Activated CD4-positive, CD25-positive, alpha-beta regulatory T cell treated with anti-CD3 and anti-CD28 coated beads, Interleukin-2, amount 50 U/mL, for 16 hours (primary cell): ENCODE measurements around the gene SNHG17.
"Not testable (repeated sequence)": the region's sequence is repeated elsewhere in the genome, so short reads cannot be mapped to it uniquely, and the experiment has no call there.

Experiments
- DNase-seq: peaks from one replicate; pipeline ENCODE4 v3.0.0-alpha.2; 2020; ENCODE audit warnings: low read depth, low spot score

The SNHG17 gene

DNA sequence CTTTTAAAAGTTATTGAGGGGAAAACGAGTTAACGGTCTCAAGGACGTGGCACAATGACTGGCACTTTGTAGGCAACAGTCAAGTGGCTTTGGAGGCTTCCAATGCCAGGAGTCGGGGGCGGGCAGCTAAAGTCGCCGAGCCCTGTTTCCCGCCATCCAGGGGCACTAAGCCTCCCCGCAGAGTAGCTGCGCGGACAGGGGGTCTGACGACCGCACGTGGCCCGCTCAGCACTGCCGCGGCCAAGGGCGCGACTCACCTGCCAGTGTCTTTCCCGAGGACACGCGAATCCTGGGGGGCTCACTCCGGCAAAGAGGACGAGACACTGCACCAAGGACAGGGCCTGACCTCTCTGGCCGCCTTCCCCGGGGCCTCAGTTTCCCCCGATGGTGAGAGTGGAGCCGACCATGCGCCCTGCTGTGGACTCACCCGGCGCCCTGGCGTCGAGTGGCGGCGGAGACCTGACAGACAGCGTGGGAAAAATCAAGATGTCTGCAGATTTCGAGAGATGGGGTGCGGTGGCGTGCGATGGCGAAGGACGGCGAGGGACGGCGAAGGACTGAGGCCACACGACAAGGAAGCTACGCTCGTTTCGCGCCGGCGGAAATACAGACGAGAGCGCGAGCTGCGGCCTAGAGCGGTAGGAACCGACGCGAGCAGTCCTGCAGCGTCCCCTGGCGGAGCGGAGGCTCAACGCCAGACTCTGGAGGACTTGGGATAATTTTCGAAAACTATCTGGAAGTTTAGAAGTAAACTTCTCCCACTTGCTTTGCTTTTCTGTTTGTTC lies at the start of gene SNHG17:
Gene SNHG17 (minus strand): TSS at position 559 of the 785 bp plus-strand sequence.
- DNase-seq, result peak; percentile 81

- no peak for DNase-seq
These were observed 44.5 kb upstream of the SNHG17 start for GRCh38 chr20:38479596-38479995.

DNA sequence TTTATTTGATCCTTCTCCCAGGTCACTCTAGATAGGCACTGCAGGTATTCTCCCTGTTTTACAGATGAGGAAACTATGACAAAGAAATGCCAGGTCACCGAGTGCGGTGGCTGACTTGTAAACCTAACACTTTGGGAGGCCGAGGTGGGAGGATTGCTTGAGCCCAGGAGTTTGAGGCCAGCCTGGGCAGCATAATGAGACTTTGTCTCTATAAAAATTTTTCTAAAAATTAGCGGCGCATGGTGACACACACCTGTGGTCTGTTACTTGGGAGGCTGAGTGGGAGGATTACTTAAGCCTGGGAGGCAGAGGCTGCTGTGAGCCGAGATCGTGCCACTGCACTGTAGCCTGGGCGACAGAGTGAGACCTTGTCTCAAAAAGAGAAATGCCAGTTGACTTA lies 42.6 kb upstream of the SNHG17 start:
- DNase-seq, result no peak

DNA sequence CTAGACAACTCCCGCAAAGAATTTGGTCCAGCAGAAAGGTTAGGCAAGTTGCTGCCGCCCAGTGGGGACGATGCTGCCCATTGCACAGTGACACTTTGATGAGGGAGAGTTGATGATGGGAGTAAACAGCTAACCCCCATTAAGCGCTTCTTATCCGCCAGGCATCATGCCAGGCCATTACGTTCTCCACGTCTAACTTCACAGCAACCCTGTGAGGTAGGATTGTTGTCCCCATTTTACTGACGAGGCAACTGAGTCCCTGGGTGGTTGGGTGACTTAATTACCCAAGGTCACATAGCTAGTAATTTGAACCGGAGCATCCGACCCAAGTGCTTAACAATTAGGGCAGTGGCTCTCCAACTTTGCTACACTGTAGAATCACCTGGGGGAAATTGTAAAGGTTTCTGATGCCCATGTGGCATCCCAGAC lies 38.3 kb upstream of the SNHG17 start:
- no peak for DNase-seq

- DNase-seq, result peak; percentile 96
These were observed 37.6 kb upstream of the SNHG17 start, which contains the start of gene RALGAPB for GRCh38 chr20:38472513-38473366. Gene RALGAPB (plus strand): TSS chr20:38472843. CDS start chr20:38488433, 15,590 bp downstream.

- DNase-seq, result no peak
These were observed 36.9 kb upstream of the SNHG17 start for GRCh38 chr20:38471987-38472512.

DNA sequence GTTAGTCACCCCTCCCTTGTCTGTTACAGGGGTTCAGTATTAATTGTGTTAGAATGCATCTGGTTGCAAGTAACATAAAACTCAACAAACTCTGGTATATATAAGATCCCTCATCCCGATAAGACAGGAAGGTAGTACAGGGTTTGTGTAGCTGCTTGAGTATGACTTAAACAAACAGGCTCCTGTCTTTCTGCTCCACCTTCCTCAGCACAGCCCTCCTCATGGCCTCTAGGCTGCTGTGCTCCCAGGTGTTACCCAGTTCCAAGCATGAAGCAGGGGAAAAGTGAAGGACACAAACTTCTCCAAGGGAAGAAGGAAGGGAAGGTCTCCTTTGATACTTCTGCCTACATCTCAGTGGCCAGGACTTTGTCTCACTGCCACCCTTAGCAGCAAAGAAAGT lies 36.1 kb upstream of the SNHG17 start:
- no peak for DNase-seq

DNA sequence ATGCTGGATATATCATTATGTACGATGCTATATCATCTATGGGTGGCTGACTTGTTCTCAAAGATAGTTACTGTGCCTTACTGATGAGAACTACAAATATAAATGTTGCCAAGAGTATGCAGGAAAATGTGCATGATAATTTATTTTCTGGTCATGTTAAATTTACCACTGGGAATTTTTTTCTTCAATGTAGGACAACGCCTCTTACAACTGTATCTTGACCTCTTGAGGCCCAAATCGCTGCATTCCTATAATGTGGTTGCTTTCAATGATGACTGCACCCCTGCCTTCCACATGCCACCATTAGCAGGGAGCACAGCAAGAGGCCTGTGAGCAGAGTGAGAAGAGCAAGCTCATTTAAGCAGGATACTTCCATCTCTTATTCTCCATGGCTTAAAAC lies 31.9 kb upstream of the SNHG17 start:
- DNase-seq, result no peak

- DNase-seq, result no peak
These were observed 31.0 kb upstream of the SNHG17 start for GRCh38 chr20:38466171-38466570.

GRCh38 chr20:38461569-38461968 lies 26.4 kb upstream of the SNHG17 start:
- not testable (repeated sequence) for DNase-seq

DNA sequence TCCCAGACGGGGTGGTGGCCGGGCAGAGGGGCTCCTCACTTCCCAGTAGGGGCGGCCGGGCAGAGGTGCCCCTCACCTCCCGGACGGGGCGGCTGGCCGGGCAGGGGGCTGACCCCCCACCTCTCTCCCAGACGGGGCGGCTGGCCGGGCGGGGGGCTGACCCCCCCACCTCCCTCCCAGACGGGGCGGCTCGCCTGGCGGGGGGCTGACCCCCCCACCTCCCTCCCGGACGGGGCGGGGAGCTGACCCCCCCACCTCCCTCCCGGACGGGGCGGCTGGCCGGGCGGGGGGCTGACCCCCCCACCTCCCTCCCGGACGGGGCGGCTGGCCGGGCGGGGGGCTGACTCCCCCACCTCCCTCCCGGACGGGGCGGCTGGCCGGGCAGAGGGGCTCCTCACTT lies 26.0 kb upstream of the SNHG17 start:
- DNase-seq, result not testable (repeated sequence)

- DNase-seq, result not testable (repeated sequence)
These were observed 25.5 kb upstream of the SNHG17 start for GRCh38 chr20:38460631-38461030.

DNA sequence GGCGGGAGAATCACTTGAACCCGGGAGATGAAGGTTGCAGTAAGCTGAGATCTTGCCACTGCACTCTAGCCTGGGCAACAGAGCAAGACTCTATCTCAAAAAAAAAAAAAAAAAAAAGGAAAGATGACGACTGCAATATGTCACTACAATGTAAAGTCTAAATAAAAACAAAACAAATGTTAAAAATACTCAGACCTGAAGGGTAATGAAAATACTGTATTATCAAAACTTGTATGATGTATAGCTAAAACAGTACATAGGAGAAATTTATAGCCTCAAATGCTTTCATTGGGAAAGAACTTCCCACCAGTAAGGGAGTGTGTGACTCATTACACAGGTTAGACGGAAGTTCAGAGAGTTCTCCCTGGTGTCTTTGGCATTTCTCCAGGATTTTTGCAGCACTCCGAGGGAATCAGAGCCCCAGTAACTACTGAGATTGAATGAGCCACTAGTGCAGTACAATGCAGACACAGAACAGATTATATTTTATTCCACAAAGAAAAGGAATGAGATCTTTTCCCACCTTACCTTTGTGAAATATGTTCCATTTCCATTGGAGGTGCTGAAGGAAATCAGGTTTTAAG lies 25.0 kb upstream of the SNHG17 start:
- DNase-seq, result no peak

GRCh38 chr20:38458314-38458713 lies 23.2 kb upstream of the SNHG17 start:
- DNase-seq, result no peak

GRCh38 chr20:38454556-38455473 lies 19.7 kb upstream of the SNHG17 start:
- no peak for DNase-seq

DNA sequence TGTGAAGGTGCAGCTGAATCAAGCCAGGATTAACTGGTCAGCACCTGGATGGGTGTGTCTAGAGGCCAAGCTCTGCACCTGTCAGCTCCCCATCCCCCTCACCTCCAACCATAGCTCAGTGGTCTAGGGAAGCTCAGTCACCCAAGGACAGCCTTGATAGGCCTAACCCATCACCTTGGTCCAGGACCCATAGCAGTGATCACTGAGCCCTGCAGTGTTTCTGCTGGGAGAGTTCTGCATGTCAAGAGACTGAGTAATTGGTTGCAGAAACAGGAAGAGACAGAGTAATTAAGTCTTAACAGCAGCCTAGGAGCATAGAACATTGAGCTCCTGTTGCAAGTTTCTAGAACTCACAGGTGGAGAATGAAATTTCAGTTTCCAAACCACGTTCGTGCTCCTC lies 18.8 kb upstream of the SNHG17 start:
- no peak for DNase-seq

DNA sequence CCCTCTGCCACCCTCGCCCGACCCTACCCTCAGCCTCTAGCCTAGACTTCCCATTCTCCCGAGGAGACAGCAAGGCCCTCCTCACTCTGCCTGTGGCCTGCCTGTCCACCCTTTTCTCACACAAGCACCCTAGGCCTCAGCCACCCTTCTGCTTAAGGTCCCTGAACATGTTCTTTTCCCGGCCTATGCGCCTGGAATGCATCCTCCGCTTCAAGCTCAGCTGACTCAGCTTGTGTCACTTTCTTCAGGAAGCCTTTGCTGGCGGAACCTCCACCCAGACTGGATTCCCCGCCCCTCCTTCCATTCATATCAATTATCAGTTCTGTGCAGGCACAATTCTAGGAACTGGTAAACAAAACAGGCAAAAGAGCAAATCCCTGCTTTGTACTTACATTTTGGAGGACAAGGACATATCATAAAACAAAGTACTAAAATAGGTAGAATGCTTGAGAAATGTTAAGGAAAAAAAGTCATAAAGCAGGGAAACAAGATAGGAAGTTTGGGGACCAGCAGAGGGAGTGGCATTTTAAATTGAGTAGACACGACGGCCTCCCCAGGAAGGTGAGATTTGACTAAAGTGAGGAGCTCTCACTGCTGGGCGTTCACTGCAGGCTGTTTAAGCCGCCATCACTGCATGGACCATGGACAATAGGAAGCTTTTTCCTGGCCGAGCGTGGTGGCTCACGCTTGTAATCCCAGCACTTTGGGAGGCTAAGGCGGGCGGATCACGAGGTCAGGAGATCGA lies 17.9 kb upstream of the SNHG17 start:
- DNase-seq, result no peak

DNA sequence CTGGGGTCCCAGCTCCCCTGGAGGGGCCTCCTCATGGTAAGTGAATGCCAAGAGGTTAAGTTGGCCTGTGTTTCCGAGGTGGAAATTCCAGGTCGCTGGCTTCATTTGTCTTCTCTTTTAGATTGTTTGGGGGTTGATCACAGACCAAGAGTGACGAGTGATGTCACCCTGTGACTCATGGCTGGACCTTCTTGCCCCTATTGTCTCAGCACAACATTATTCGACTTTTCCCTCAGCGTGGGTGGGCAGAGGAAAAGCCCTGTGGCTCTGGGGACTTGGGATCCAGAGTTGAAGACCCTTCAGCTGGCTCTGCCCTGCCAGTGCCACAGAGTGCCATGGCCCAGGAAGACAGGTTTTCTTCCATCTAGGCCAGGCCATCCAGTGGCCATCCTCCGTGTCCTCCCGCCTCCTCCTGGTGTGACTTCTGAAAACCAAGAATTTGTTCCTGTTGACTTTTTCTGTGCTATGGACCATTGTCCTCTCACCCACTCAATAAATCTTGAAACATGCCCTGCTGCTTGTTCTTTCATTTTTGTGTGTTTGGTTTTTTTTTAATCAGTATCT lies 15.4 kb upstream of the SNHG17 start:
- no peak for DNase-seq

DNA sequence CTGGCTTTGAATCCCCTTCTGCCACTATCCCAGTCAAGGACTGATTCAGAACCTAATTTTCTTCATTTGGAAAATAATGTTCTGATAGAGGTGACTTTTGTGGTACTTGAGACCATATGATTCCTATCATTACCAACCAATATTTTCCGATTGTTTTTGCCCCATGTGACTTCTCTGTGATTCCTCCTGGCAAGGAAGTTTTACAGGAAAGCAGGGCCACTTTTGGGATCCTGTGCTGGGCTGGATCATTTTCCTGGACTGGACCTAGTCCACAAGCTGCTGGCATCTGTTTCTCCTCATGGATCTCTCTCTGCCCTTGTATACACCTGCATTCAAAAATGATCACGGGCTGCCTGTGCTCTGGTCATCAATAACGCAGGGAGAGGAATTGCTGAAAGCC lies 13.9 kb upstream of the SNHG17 start:
- no peak for DNase-seq
